Measurements from ENCODE around the gene NEUROD1.

NEUROD1 gene

DNA sequence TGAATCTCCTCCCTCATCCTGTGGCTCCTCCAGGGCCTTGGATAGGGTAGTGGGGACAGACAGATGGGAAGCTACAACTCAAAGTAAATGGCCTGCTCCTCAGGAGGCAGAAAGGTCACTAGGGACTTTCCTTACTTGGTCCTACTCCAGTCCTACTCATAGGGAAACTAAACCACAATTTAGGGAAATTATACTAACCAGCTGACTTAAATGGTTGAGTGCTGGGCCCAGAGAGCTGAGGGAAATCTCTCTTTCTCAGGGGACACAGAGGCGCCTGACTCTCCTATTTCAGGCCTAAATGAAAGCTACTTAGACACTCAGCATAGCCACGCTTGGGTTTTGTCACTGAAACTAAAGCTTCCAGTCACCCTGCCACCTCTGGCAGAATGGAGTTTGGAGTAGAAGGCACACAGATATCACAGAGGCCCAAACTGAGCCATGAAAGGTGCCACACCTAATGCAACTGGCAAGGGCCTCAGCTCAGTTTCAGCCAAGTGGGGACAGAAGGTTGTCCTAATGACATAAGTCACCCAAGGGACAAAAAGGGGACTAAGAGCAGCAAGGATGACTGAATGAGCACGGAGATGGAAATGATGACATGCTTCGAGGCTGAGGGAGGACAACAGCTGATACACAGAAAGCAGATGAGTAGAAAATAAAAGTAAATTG is 47.5 kb downstream of the NEUROD1 start:
- peak; percentile 60 to 77 (median 60) for DNase-seq

DNA sequence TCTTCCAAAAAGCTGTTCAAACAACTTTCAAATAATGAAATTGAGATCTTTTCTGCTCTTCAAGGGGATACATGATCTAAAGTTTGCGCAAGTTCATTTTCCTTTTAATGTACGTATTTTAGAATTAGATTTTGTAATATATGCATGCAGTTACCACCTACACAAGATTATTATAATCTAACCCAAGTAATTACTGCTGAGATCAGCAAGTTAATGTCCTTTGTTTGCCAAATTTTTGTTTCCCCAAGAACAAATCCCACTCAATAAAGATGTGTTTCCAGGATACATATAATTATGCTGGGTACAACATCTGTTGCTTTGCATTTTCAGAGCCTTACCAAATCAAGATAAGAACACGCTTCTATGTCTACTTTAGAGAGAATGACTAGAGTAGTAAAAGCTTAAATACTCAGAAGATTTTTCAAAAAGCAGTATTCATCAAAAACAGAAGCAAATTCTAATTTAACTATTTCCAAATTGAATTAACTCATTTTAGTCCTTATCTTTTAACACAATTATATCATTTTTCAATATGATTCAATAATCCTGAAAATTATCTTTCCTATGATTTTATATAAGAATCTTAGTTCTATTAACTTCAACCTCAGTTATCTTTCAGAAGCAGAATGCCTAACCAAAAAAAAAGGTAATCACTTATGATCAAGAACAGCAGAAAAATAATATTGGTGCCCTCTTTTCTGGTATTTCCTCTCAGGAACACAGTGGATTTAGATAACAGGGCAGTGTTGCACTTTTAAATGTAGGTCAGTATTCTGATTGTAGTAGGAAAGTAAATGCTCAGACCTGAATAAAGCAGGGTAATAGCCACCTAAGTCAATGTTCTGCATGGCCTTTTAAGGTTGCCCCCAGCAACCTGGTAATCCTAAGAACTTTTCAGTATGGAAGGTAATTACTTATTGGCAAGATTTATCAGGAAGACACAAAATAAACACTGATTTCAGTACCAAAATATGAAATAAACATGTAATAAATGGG is 51.4 kb downstream of the NEUROD1 start:
- no peak for DNase-seq

DNA sequence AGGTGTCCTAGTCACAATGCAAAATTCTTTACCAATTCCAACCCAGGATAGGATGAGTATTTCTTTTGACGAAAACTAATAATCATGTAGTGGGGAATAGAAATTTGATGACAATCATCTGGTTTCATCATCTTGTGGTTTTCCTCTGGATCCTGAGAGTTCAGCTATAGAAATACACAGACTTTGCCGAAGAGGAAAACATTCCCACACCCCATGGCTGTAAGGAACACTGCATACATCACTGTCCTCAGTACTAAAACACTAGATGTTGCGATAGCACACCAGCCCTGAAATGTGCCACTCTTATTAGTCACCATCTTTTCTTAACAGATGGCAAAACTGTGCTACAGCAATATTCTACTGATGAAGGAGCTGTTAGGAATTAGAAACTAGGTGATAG is 52.8 kb downstream of the NEUROD1 start:
- peak; percentile 45 to 61 (median 46) for DNase-seq

DNA sequence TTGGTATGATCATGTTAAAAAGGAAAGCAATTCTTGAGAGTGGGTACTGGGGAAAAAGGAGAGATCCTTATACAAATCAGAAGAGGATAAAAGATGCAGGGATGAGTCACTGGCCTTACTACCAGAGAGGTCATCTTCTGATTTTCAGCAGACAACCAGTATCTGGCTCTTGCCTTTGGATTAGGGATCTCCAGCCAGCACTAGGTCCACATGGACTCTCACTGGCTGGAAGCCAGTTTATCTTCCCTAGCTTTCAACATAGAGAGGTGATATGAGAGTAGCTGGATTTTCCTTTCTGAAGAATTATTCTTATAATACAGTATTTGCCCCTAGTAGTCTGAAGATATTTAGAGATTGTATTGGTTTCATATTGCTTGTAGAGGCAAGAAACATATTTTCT is 53.6 kb downstream of the NEUROD1 start:
- DNase-seq, result peak in 1 of 3 donors; percentile 26

All from suppressor macrophage treated with lipopolysaccharide for 1 hour (primary cell).